A673 (cell line): ENCODE data around the gene FGF12. TPM values are rescaled to one million over a fixed set of nuclear protein-coding genes. Genes with fewer than 3 reads are reported as not detected.

ENCODE experiments used
- BruUV-seq: library from RNA; stranded (reverse); fragments of 400-500 nt; replicated peaks from 2 replicates; lab custom pipeline; 2021; lab: Mats Ljungman, UMichigan
- CTCF ChIA-PET: fragments of 300-600 bp; sonication (Branson Sonifier 250); formaldehyde crosslinking; loops from one replicate; lab custom pipeline; 2022; ENCODE audit warnings: antibody characterized with exemption; lab: Charles Lee
- POLR2A ChIA-PET: fragments of 300-600 bp; sonication (Branson Sonifier 250); formaldehyde crosslinking; loops from one replicate; lab custom pipeline; 2022; ENCODE audit warnings: antibody characterized with exemption; ENCODE audit not compliant: low non-redundant PET; lab: Charles Lee
- DNase-seq: peaks from one replicate; pipeline ENCODE4 v3.0.0-alpha.2; 2015; ENCODE audit warnings: low spot score
- H3K27ac ChIP-seq: fragments of 200-600 bp; sonication (generic); 2 replicates; pipeline ENCODE4 v1.5.1; 2016; ENCODE audit warnings: mixed run types, low read depth, mild to moderate bottlenecking, mixed read lengths, antibody characterized with exemption, low read length; ENCODE audit not compliant: poor library complexity, severe bottlenecking
- H3K27me3 ChIP-seq: fragments of 200-600 bp; sonication (generic); replicated peaks from 2 replicates; pipeline ENCODE4 v1.6.1; 2017; ENCODE audit warnings: mixed run types, low read depth, mild to moderate bottlenecking, mixed read lengths, antibody characterized with exemption, low read length; ENCODE audit not compliant: insufficient read depth, poor library complexity
- H3K36me3 ChIP-seq: fragments of 200-600 bp; sonication (generic); 2 replicates; pipeline ENCODE4 v1.6.1; 2016; ENCODE audit warnings: mixed run types, mild to moderate bottlenecking, mixed read lengths, antibody characterized with exemption, low read length; ENCODE audit not compliant: insufficient read depth, poor library complexity, severe bottlenecking
- H3K4me1 ChIP-seq: fragments of 200-600 bp; sonication (generic); 2 replicates; pipeline ENCODE4 v1.6.1; 2017; ENCODE audit warnings: mixed run types, mild to moderate bottlenecking, mixed read lengths, antibody characterized with exemption, low read length; ENCODE audit not compliant: insufficient read depth, poor library complexity, severe bottlenecking
- H3K4me3 ChIP-seq: fragments of 200-600 bp; sonication (generic); 2 replicates; pipeline ENCODE4 v1.5.1; 2016; ENCODE audit warnings: low read depth, mixed run types, mild to moderate bottlenecking, mixed read lengths, low read length; ENCODE audit not compliant: poor library complexity, severe bottlenecking
- H3K9me3 ChIP-seq: fragments of 200-600 bp; sonication (generic); 2 replicates; pipeline ENCODE4 v1.6.1; 2016; ENCODE audit warnings: mixed run types, low read depth, mild to moderate bottlenecking, mixed read lengths, antibody characterized with exemption, low read length; ENCODE audit not compliant: poor library complexity, severe bottlenecking
- CTCF ChIP-seq: fragments of 300-800, 200-600 bp; sonication (generic); conservative IDR thresholded peaks from 2 replicates; pipeline ENCODE4 v1.5.1; 2017; ENCODE audit warnings: low read depth, mild to moderate bottlenecking, antibody characterized with exemption, low read length, moderate library complexity, mixed read lengths
- EZH2 ChIP-seq: fragments of 200-600 bp; sonication (generic); IDR thresholded peaks from 2 replicates; pipeline ENCODE4 v1.6.1; 2017; ENCODE audit warnings: borderline replicate concordance, low read depth, mild to moderate bottlenecking, mixed read lengths, antibody characterized with exemption, low read length; ENCODE audit not compliant: poor library complexity, severe bottlenecking
- intact Hi-C: fragments of 100-400 bp; cut with micrococcal nuclease; formaldehyde crosslinking; loops from one replicate; pipeline ENCODE4 v1.10.0; 2022; ENCODE audit not compliant: unreplicated experiment
- total RNA-seq: library from RNA; stranded (reverse); gene quantifications from 2 replicates; pipeline ENCODE4 v1.2.3, GENCODE V29; 2021

FGF12 gene
- total RNA-seq, 1 experiment from 2014 or later: 2.3 TPM

- Histone ChIP-seq H3K27me3 (no peaks in the 10 kb centered on the region), H3K4me3 (no peak overlapping the region), H3K9me3 (no peaks in the 10 kb centered on the region), H3K27ac (no peak overlapping the region), H3K36me3 (no peaks in the 10 kb centered on the region), H3K4me1 (no peaks in the 10 kb centered on the region)
- CTCF ChIA-PET: no interaction called here
- no peak for TF ChIP-seq EZH2
- TF ChIP-seq CTCF: no peak
- intact Hi-C loops: no loop called here
- POLR2A ChIA-PET: interaction anchor here (0.7 kb wide), 1 partner anchor 77 kb away, joined by 17 read pairs; no protein-coding TSS in a partner anchor
- DNase-seq: no peak
- BruUV-seq: no TSS peak
These were observed 559.1 kb downstream of the FGF12 start for GRCh38 chr3:192168202-192168601.

- no peaks in the 10 kb centered on the region for H3K36me3 ChIP-seq
- no peak overlapping the region for H3K4me3 ChIP-seq
- no TSS peak for BruUV-seq
- DNase-seq: no peak
- H3K27me3 ChIP-seq: no peaks in the 10 kb centered on the region
- no peaks in the 10 kb centered on the region for H3K9me3 ChIP-seq
- H3K27ac ChIP-seq: no peak overlapping the region
- TF ChIP-seq CTCF (no peak), EZH2 (no peak)
- POLR2A ChIA-PET: no interaction called here
- CTCF ChIA-PET: no interaction called here
- no peaks in the 10 kb centered on the region for H3K4me1 ChIP-seq
- intact Hi-C loops: no loop called here
These were observed 561.8 kb downstream of the FGF12 start for GRCh38 chr3:192165552-192165951.

- no peak for DNase-seq
- CTCF ChIA-PET: interaction anchor here (0.6 kb wide), 1 partner anchor 23 kb away, joined by 3 read pairs; no protein-coding TSS in a partner anchor
- Histone ChIP-seq H3K9me3 (no peaks in the 10 kb centered on the region), H3K36me3 (no peaks in the 10 kb centered on the region), H3K4me1 (no peaks in the 10 kb centered on the region), H3K27me3 (no peaks in the 10 kb centered on the region), H3K27ac (no peak overlapping the region), H3K4me3 (no peak overlapping the region)
- POLR2A ChIA-PET: no interaction called here
- no peak for TF ChIP-seq CTCF
- no peak for TF ChIP-seq EZH2
- intact Hi-C loops: no loop called here
- no TSS peak for BruUV-seq
These were observed 565.7 kb downstream of the FGF12 start for GRCh38 chr3:192161661-192162060.
